ENCODE measurements around the gene DUOXA2. TPM values are rescaled to one million over a fixed set of nuclear protein-coding genes. Genes with fewer than 3 reads are reported as not detected.

DUOXA2 gene
- total and polyA plus RNA-seq, 2 experiments from 2014 or later: not detected

DNA sequence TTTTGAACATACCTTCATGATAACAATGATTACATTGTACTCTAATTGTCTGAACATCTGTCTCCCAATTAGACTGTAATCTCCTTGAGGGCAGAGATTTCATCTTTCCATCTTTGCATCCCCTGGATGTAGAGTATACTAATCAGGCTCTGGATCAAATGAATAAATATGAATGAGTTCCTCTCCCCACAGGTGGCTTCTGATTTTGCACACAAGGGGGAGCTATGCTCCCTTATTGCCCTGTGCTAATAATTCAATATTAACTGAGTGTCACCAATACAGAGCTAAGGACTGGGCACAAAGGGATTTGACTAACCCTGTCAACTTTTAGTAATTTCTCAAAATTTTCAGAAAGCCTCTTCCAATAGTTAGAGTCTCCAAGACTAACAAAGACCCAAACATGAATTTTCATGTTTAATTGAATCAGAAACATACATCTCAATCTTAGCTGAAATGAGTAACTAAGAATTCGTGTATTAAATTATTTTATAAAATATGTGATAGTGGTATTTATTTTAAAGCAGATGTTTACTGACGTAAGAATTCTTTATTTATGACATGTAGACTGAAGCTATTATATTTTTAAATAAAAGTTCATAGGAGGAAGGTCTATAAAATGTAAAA lies 12.5 kb downstream of the DUOXA2 start (continued):
- TF ChIP-seq, protein P1, sequence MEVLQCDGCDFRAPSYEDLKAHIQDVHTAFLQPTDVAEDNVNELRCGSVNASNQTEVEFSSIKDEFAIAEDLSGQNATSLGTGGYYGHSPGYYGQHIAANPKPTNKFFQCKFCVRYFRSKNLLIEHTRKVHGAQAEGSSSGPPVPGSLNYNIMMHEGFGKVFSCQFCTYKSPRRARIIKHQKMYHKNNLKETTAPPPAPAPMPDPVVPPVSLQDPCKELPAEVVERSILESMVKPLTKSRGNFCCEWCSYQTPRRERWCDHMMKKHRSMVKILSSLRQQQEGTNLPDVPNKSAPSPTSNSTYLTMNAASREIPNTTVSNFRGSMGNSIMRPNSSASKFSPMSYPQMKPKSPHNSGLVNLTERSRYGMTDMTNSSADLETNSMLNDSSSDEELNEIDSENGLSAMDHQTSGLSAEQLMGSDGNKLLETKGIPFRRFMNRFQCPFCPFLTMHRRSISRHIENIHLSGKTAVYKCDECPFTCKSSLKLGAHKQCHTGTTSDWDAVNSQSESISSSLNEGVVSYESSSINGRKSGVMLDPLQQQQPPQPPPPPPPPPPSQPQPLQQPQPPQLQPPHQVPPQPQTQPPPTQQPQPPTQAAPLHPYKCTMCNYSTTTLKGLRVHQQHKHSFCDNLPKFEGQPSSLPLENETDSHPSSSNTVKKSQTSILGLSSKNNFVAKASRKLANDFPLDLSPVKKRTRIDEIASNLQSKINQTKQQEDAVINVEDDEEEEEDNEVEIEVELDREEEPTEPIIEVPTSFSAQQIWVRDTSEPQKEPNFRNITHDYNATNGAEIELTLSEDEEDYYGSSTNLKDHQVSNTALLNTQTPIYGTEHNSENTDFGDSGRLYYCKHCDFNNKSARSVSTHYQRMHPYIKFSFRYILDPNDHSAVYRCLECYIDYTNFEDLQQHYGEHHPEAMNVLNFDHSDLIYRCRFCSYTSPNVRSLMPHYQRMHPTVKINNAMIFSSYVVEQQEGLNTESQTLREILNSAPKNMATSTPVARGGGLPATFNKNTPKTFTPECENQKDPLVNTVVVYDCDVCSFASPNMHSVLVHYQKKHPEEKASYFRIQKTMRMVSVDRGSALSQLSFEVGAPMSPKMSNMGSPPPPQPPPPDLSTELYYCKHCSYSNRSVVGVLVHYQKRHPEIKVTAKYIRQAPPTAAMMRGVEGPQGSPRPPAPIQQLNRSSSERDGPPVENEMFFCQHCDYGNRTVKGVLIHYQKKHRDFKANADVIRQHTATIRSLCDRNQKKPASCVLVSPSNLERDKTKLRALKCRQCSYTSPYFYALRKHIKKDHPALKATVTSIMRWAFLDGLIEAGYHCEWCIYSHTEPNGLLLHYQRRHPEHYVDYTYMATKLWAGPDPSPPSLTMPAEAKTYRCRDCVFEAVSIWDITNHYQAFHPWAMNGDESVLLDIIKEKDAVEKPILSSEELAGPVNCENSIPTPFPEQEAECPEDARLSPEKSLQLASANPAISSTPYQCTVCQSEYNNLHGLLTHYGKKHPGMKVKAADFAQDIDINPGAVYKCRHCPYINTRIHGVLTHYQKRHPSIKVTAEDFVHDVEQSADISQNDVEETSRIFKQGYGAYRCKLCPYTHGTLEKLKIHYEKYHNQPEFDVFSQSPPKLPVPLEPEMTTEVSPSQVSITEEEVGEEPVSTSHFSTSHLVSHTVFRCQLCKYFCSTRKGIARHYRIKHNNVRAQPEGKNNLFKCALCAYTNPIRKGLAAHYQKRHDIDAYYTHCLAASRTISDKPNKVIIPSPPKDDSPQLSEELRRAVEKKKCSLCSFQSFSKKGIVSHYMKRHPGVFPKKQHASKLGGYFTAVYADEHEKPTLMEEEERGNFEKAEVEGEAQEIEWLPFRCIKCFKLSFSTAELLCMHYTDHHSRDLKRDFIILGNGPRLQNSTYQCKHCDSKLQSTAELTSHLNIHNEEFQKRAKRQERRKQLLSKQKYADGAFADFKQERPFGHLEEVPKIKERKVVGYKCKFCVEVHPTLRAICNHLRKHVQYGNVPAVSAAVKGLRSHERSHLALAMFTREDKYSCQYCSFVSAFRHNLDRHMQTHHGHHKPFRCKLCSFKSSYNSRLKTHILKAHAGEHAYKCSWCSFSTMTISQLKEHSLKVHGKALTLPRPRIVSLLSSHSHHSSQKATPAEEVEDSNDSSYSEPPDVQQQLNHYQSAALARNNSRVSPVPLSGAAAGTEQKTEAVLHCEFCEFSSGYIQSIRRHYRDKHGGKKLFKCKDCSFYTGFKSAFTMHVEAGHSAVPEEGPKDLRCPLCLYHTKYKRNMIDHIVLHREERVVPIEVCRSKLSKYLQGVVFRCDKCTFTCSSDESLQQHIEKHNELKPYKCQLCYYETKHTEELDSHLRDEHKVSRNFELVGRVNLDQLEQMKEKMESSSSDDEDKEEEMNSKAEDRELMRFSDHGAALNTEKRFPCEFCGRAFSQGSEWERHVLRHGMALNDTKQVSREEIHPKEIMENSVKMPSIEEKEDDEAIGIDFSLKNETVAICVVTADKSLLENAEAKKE (CRISPR knock-in tag; IDR thresholded peaks at IDR 0.05): no peak
- TF ChIP-seq POLR2AphosphoS5 (IDR thresholded peaks at IDR 0.05; ENCODE audit: low read depth) (no peak), EZH2 (IDR thresholded peaks at IDR 0.05; ENCODE audit: low read depth, unreplicated experiment) (peak; percentile 17), ZNF114 (CRISPR knock-in tag; IDR thresholded peaks at IDR 0.05) (no peak), CTCF (conservative IDR thresholded peaks at IDR 0.05; ENCODE audit: low read depth in 2 of 2) (peak; percentile 68 to 82)

DNA sequence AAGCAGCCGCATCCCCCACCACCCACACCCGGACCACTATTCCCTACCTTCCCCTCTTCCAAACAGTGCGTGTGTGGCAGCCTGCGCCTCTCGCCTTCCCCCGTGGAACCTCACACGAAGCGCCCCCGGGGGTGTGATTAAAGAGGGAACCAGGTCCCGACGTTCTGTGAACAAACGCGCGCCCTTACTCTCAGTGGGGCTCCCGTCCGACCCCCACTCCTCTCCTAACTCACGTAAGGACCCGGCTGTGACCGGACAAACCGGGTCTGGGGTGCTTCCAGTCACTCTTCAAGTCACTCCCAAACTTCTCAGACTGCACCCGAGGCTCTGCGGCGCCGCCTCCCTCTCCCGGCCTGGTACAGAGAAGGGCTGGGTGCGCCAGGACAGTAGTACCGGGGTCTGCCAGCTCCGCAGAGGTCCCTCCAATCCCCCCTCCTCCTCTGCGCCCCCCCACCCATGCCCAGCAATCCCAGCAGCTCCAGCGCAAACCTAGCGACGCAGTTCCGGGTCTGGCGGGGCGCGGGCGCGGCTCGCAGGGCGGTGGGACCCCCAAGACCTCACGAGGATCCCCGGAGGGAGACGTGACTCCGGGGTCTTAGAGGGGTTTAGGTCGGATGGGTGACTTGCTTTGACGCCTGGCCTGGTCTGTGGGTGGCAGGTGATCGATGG lies 15.0 kb downstream of the DUOXA2 start:
- ATAC-seq (peak; percentile 55), DNase-seq (ENCODE audit: low spot score) (peak; percentile 39)
- no peaks in the 10 kb centered on the region for H3K36me3 Mint-ChIP-seq (ENCODE audit: low read depth)
- H3K27me3 Mint-ChIP-seq (ENCODE audit: insufficient read depth, low read depth, poor library complexity): peaks cover 76% of the 10 kb centered on the region
- Histone ChIP-seq H3K4me2 (peak overlapping the region; percentile 87), H2AFZ (peak overlapping the region; percentile 95), H3K4me3 (peak overlapping the region; percentile 63), H3K79me2 (replicated peaks; ENCODE audit: insufficient read depth) (no peaks in the 10 kb centered on the region), H3K27ac (ENCODE audit: low read depth) (no peak overlapping the region), H3K27me3 (ENCODE audit: insufficient read depth) (peaks cover 100% of the 10 kb centered on the region), H4K20me1 (replicated peaks; ENCODE audit: insufficient read depth) (no peaks in the 10 kb centered on the region; the same call in 1 of the 2 replicates), H3F3A (replicated peaks; ENCODE audit: low read depth) (no peaks in the 10 kb centered on the region), H3K36me3 (ENCODE audit: insufficient read depth) (no peaks in the 10 kb centered on the region), H3K4me1 (ENCODE audit: insufficient read depth) (peaks cover 16% of the 10 kb centered on the region; the same call in 1 of the 2 replicates), H3K9me2 (ENCODE audit: insufficient read depth) (no peaks in the 10 kb centered on the region)
- H3K27ac Mint-ChIP-seq: no peak overlapping the region
- H3K9me3 Mint-ChIP-seq: no peaks in the 10 kb centered on the region
- peaks cover 5% of the 10 kb centered on the region; the same call in 2 of the 3 replicates for H3K4me1 Mint-ChIP-seq
- peak overlapping the region; percentile 71 for H3K4me3 Mint-ChIP-seq
- TF ChIP-seq ZNF331 (CRISPR knock-in tag; IDR thresholded peaks at IDR 0.05; ENCODE audit: low read depth): no peak
- peak; percentile 63 for TF ChIP-seq EZH2 (IDR thresholded peaks at IDR 0.05; ENCODE audit: low read depth, unreplicated experiment)
- TF ChIP-seq, protein P2, sequence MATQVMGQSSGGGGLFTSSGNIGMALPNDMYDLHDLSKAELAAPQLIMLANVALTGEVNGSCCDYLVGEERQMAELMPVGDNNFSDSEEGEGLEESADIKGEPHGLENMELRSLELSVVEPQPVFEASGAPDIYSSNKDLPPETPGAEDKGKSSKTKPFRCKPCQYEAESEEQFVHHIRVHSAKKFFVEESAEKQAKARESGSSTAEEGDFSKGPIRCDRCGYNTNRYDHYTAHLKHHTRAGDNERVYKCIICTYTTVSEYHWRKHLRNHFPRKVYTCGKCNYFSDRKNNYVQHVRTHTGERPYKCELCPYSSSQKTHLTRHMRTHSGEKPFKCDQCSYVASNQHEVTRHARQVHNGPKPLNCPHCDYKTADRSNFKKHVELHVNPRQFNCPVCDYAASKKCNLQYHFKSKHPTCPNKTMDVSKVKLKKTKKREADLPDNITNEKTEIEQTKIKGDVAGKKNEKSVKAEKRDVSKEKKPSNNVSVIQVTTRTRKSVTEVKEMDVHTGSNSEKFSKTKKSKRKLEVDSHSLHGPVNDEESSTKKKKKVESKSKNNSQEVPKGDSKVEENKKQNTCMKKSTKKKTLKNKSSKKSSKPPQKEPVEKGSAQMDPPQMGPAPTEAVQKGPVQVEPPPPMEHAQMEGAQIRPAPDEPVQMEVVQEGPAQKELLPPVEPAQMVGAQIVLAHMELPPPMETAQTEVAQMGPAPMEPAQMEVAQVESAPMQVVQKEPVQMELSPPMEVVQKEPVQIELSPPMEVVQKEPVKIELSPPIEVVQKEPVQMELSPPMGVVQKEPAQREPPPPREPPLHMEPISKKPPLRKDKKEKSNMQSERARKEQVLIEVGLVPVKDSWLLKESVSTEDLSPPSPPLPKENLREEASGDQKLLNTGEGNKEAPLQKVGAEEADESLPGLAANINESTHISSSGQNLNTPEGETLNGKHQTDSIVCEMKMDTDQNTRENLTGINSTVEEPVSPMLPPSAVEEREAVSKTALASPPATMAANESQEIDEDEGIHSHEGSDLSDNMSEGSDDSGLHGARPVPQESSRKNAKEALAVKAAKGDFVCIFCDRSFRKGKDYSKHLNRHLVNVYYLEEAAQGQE (IDR thresholded peaks at IDR 0.05; ENCODE audit: unreplicated experiment): no peak
- peak; percentile 69 for TF ChIP-seq EZH2phosphoT487 (IDR thresholded peaks at IDR 0.05; ENCODE audit: unreplicated experiment)
- no peak for TF ChIP-seq CTCF (conservative IDR thresholded peaks at IDR 0.05; ENCODE audit: low read depth in 2 of 2)
- no peak for TF ChIP-seq JUNB (IDR thresholded peaks at IDR 0.05; ENCODE audit: unreplicated experiment)
